IMR-90 (cell line): ENCODE measurements around the gene ZNF445. TPM values are rescaled to one million over a fixed set of nuclear protein-coding genes. Genes with fewer than 3 reads are reported as not detected.

Experiments
- ATAC-seq: fragments of 200-7000 bp; cut with Tn5 transposase; 2 replicates; pipeline ENCODE4 v1.9.1; 2020; ENCODE audit warnings: low read depth, mild to moderate bottlenecking, moderate library complexity
- BruUV-seq: library from RNA; stranded (reverse); fragments of 400-500 nt; replicated peaks from 2 replicates; lab custom pipeline; 2021; lab: Mats Ljungman, UMichigan
- CTCF ChIA-PET: fragments of 300-600 bp; formaldehyde crosslinking; extraction: SDS; loops from one replicate; lab custom pipeline; 2021; ENCODE audit warnings: antibody characterized with exemption; lab: Yijun Ruan, JAX
- POLR2A ChIA-PET: fragments of 300-600 bp; sonication (Branson Sonifier 250); formaldehyde crosslinking; loops from one replicate; lab custom pipeline; 2022; ENCODE audit warnings: antibody characterized with exemption; ENCODE audit not compliant: unreplicated experiment; lab: Charles Lee
- DNase-seq: peaks from one replicate; pipeline ENCODE4 v3.0.0; 2013
- H2AFZ ChIP-seq: replicated peaks from 2 replicates; pipeline ENCODE3; 2013; ENCODE audit warnings: low read length, mild to moderate bottlenecking; ENCODE audit not compliant: poor library complexity
- H2AK5ac ChIP-seq: 2 replicates; pipeline ENCODE4 v1.6.1; 2013; ENCODE audit warnings: low read depth, low read length, inconsistent platforms
- H2AK9ac ChIP-seq: replicated peaks from 2 replicates; pipeline ENCODE3; 2013; ENCODE audit warnings: mild to moderate bottlenecking, low read depth, low read length, moderate library complexity; ENCODE audit not compliant: poor library complexity
- H2BK120ac ChIP-seq: 2 replicates; pipeline ENCODE4 v1.6.1; 2013; ENCODE audit warnings: low read depth, low read length, inconsistent platforms
- H2BK15ac ChIP-seq: 3 replicates; pipeline ENCODE4 v1.6.1; 2013; ENCODE audit warnings: low read depth, low read length, inconsistent platforms
- H2BK20ac ChIP-seq: 2 replicates; pipeline ENCODE4 v1.6.1; 2013; ENCODE audit warnings: low read depth, mild to moderate bottlenecking, inconsistent platforms, low read length, moderate library complexity
- H2BK5ac ChIP-seq: 2 replicates; pipeline ENCODE4 v1.6.1; 2013; ENCODE audit warnings: mild to moderate bottlenecking, low read depth, low read length, inconsistent platforms; ENCODE audit not compliant: poor library complexity, severe bottlenecking
- H3K14ac ChIP-seq: replicated peaks from 2 replicates; pipeline ENCODE4 v1.6.1; 2013; ENCODE audit warnings: low read depth, low read length, inconsistent platforms
- H3K18ac ChIP-seq: 2 replicates; pipeline ENCODE4 v1.6.1; 2013; ENCODE audit warnings: low read depth, low read length, control low read depth
- H3K23ac ChIP-seq: 2 replicates; pipeline ENCODE4 v1.6.1; 2013; ENCODE audit warnings: low read depth, low read length, inconsistent platforms
- H3K27ac ChIP-seq: 2 replicates; pipeline ENCODE4 v1.5.1; 2013; ENCODE audit warnings: mild to moderate bottlenecking, control low read depth, low read length; ENCODE audit not compliant: insufficient read depth
- H3K27me3 ChIP-seq: 2 replicates; pipeline ENCODE4 v1.6.1; 2013; ENCODE audit warnings: low read length; ENCODE audit not compliant: control insufficient read depth, insufficient read depth
- H3K36me3 ChIP-seq: 2 replicates; pipeline ENCODE4 v1.6.1; 2013; ENCODE audit warnings: low read length, mixed read lengths; ENCODE audit not compliant: control insufficient read depth, insufficient read depth
- H3K4ac ChIP-seq: 2 replicates; pipeline ENCODE4 v1.6.1; 2013; ENCODE audit warnings: low read depth, low read length, inconsistent platforms
- H3K4me1 ChIP-seq: 2 replicates; pipeline ENCODE4 v1.6.1; 2013; ENCODE audit warnings: low read length, mixed read lengths; ENCODE audit not compliant: control insufficient read depth, insufficient read depth
- H3K4me2 ChIP-seq: 2 replicates; pipeline ENCODE4 v1.6.1; 2013; ENCODE audit warnings: low read depth, mild to moderate bottlenecking, control low read depth, low read length, moderate library complexity
- H3K4me3 ChIP-seq: 2 replicates; pipeline ENCODE4 v1.5.1; 2013; ENCODE audit warnings: low read depth, mild to moderate bottlenecking, control low read depth, low read length, moderate library complexity; ENCODE audit not compliant: insufficient read depth
- H3K56ac ChIP-seq: 2 replicates; pipeline ENCODE4 v1.6.1; 2013; ENCODE audit warnings: low read length, inconsistent platforms; ENCODE audit not compliant: insufficient read depth; ENCODE audit errors: extremely low read depth
- H3K79me1 ChIP-seq, 2 experiments: 2 replicates each; pipeline ENCODE4 v1.6.1; 2013; ENCODE audit warnings: low read length in 2 of 2, inconsistent platforms in 1 of 2, low read depth in 1 of 2
- H3K9ac ChIP-seq: 2 replicates; pipeline ENCODE4 v1.6.1; 2013; ENCODE audit warnings: low read depth, low read length, control low read depth
- H3K9me1 ChIP-seq: 2 replicates; pipeline ENCODE4 v1.6.1; 2013; ENCODE audit warnings: low read length, inconsistent platforms; ENCODE audit not compliant: insufficient read depth
- H3K9me3 ChIP-seq: 2 replicates; pipeline ENCODE4 v1.6.1; 2013; ENCODE audit warnings: low read length; ENCODE audit not compliant: control insufficient read depth, insufficient read depth
- H4K20me1 ChIP-seq: 2 replicates; pipeline ENCODE4 v1.6.1; 2013; ENCODE audit warnings: low read length, inconsistent platforms; ENCODE audit not compliant: insufficient read depth
- H4K5ac ChIP-seq: 2 replicates; pipeline ENCODE4 v1.6.1; 2013; ENCODE audit warnings: mild to moderate bottlenecking, low read depth, low read length, control low read depth
- H4K8ac ChIP-seq, 2 experiments: 2 replicates each; pipeline ENCODE4 v1.6.1; 2013; ENCODE audit warnings: low read depth in 2 of 2, low read length in 2 of 2, control low read depth in 1 of 2, inconsistent platforms in 1 of 2
- H4K91ac ChIP-seq: 2 replicates; pipeline ENCODE4 v1.6.1; 2013; ENCODE audit warnings: low read depth, low read length, inconsistent platforms; ENCODE audit not compliant: insufficient read depth
- BHLHE40 ChIP-seq: fragments of 150-350 bp; IDR thresholded peaks from 2 replicates; pipeline ENCODE4 v1.6.1; 2016; ENCODE audit warnings: mild to moderate bottlenecking, low read depth, low read length
- CEBPB ChIP-seq: IDR thresholded peaks from 2 replicates; pipeline ENCODE4 v1.6.1; 2012; ENCODE audit warnings: low read depth, low read length, improper control_type of control experiment
- CHD1 ChIP-seq: IDR thresholded peaks from 2 replicates; pipeline ENCODE4 v1.6.1; 2012; ENCODE audit warnings: low read depth, low read length, improper control_type of control experiment
- CTCF ChIP-seq: conservative IDR thresholded peaks from 2 replicates; pipeline ENCODE4 v1.5.1; 2012; ENCODE audit warnings: mild to moderate bottlenecking, low read depth, low read length, improper control_type of control experiment
- FOS ChIP-seq: fragments of 150-350 bp; IDR thresholded peaks from 2 replicates; pipeline ENCODE4 v1.6.1; 2016; ENCODE audit warnings: low read depth, low read length
- MAFK ChIP-seq: IDR thresholded peaks from 2 replicates; pipeline ENCODE4 v1.6.1; 2012; ENCODE audit warnings: low read depth, low read length, improper control_type of control experiment
- MAZ ChIP-seq: IDR thresholded peaks from 2 replicates; pipeline ENCODE4 v1.6.1; 2012; ENCODE audit warnings: low read depth, mild to moderate bottlenecking, low read length, improper control_type of control experiment, moderate library complexity, borderline replicate concordance
- MXI1 ChIP-seq: IDR thresholded peaks from 2 replicates; pipeline ENCODE4 v1.6.1; 2012; ENCODE audit warnings: low read depth, mild to moderate bottlenecking, low read length, moderate library complexity, borderline replicate concordance
- NFE2L2 ChIP-seq: fragments of 150-350 bp; IDR thresholded peaks from 2 replicates; pipeline ENCODE4 v1.6.1; 2016; ENCODE audit warnings: low read depth, mild to moderate bottlenecking, low read length
- POLR2A ChIP-seq: IDR thresholded peaks from 2 replicates; pipeline ENCODE4 v1.6.1; 2012; ENCODE audit warnings: mild to moderate bottlenecking, low read depth, low read length
- RAD21 ChIP-seq: IDR thresholded peaks from 2 replicates; pipeline ENCODE4 v1.6.1; 2012; ENCODE audit warnings: low read length, improper control_type of control experiment
- RCOR1 ChIP-seq: IDR thresholded peaks from 2 replicates; pipeline ENCODE4 v1.6.1; 2012; ENCODE audit warnings: mild to moderate bottlenecking, low read length, improper control_type of control experiment; ENCODE audit not compliant: insufficient replicate concordance
- RFX5 ChIP-seq: IDR thresholded peaks from 2 replicates; pipeline ENCODE4 v1.8.0; 2012; ENCODE audit warnings: low read depth, mild to moderate bottlenecking, low read length, moderate library complexity
- WGBS, 2 experiments: methylation state at CpG; one replicate each; pipeline versions ENCODE4 v1.1.5 to v1.1.7; 2013; ENCODE audit warnings: missing lambda C conversion rate in 2 of 2; ENCODE audit not compliant: insufficient read length in 1 of 2; ENCODE audit errors: extremely low coverage in 2 of 2; 5-methylcytosine and 5-hydroxymethylcytosine counted together
- dilution Hi-C: fragments of 300-500 bp; cut with HindIII; formaldehyde crosslinking; loops from one replicate; pipeline ENCODE4 v1.14.3; 2018; ENCODE audit warnings: low sequenced_read_pairs; ENCODE audit not compliant: unreplicated experiment
- in situ Hi-C: fragments of 300-500 bp; cut with MboI; formaldehyde crosslinking; loops from 3 replicates; pipeline ENCODE4 v1.14.3; 2019; ENCODE audit warnings: low sequenced_read_pairs, inconsistent platforms, mixed read lengths
- intact Hi-C: fragments of 100-400 bp; cut with micrococcal nuclease; formaldehyde crosslinking; loops from 2 replicates; pipeline ENCODE4 v1.10.0; 2022
- polyA plus RNA-seq, 3 experiments: library from polyadenylated mRNA; depleted of rRNA; stranded (reverse); fragments of >200 nt; gene quantifications; 2 replicates each; pipeline ENCODE4 v1.2.3, GENCODE V29; 2012; ENCODE audit warnings: low replicate concordance in 1 of 3
- total RNA-seq: library from RNA; depleted of rRNA; stranded (reverse); fragments of >200 nt; gene quantifications from 2 replicates; pipeline ENCODE4 v1.2.3, GENCODE V29; 2012
- TF ChIP-seq, protein P1 (sequence below): fragments of 150-350 bp; IDR thresholded peaks from 2 replicates; pipeline ENCODE4 v1.6.1; 2017; ENCODE audit warnings: mild to moderate bottlenecking, antibody characterized with exemption, low read length, low read depth
- TF ChIP-seq, protein P2 (sequence below): fragments of 150-350 bp; IDR thresholded peaks from 2 replicates; pipeline ENCODE4 v1.6.1; 2016; ENCODE audit warnings: low read depth, mild to moderate bottlenecking, low read length, moderate library complexity, borderline replicate concordance

The ZNF445 gene
- total and polyA plus RNA-seq, 2 of the 4 experiments (the other 2 are of a cell fraction) = 3.3 to 6.3 TPM

DNA sequence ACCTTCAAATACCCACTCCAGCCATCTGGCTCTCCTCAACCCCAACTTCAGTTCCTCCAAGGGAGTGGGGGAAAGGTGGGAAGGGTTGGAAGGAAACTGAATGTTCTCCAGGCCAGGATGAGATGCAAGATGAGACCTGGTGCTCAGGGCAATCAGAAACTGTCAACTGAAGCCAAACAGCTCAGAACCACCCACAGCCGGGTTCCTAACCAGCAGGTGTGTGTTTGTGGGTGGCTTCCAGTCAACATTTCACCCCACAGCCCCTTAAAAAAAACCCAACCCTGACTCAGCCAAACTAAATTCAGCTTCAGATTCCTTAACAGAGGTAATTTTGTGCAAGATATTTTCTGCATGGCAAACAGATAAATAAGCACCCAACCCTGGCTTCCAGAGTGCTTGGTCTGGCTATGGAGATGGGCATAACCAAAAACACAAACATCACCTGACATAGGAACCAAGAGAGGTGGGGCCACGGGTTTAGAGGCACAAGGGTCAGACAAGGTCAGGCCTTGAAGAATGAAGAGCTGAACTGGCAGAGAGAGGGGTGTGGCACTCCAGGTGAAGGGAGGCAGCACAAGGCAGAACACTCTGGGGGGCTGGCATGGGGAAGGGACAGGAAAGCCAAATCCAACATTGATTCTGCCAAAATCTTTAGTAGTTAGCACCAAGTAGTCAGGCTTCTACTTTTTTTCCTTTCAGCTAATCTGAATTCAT is 34.7 kb downstream of the ZNF445 start:
- Histone ChIP-seq H3K9ac (no peak overlapping the region), H3K36me3 (peaks cover 36% of the 10 kb centered on the region), H2AK5ac (no peak overlapping the region), H2AFZ (no peak overlapping the region), H3K27me3 (no peaks in the 10 kb centered on the region), H3K14ac (no peak overlapping the region), H3K9me3 (peaks cover 12% of the 10 kb centered on the region), H2AK9ac (no peak overlapping the region), H2BK20ac (no peak overlapping the region), H4K5ac (no peak overlapping the region), H3K4ac (no peak overlapping the region), H4K8ac (no peak overlapping the region), H4K20me1 (no peaks in the 10 kb centered on the region), H3K27ac (no peak overlapping the region), H3K4me3 (no peak overlapping the region), H3K56ac (no peak overlapping the region), H2BK15ac (no peak overlapping the region), H3K4me1 (no peaks in the 10 kb centered on the region), H3K23ac (no peak overlapping the region), H3K4me2 (no peak overlapping the region), H4K91ac (no peak overlapping the region), H3K79me1 (peaks cover 0 to 16% of the 10 kb centered on the region in 2 experiments; a peak in 3 of 4 replicates), H2BK120ac (no peak overlapping the region), H2BK5ac (no peak overlapping the region), H3K18ac (no peak overlapping the region), H3K9me1 (peaks cover 8% of the 10 kb centered on the region; the same call in 1 of the 2 replicates)
- in situ Hi-C loops = no loop called here
- no CpG with 5 or more reads among the region's 2 CpGs for WGBS, 2 experiments
- intact Hi-C loops = no loop called here
- DNase-seq (no peak), ATAC-seq (no peak)
- TF ChIP-seq CHD1 (no peak), CEBPB (no peak), RAD21 (no peak), BHLHE40 (no peak), NFE2L2 (no peak), RCOR1 (no peak), MXI1 (no peak), POLR2A (no peak), FOS (no peak), MAZ (no peak), RFX5 (no peak), CTCF (no peak), MAFK (no peak)
- TF ChIP-seq, protein P1, sequence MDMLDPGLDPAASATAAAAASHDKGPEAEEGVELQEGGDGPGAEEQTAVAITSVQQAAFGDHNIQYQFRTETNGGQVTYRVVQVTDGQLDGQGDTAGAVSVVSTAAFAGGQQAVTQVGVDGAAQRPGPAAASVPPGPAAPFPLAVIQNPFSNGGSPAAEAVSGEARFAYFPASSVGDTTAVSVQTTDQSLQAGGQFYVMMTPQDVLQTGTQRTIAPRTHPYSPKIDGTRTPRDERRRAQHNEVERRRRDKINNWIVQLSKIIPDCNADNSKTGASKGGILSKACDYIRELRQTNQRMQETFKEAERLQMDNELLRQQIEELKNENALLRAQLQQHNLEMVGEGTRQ = no peak
- TF ChIP-seq, protein P2, sequence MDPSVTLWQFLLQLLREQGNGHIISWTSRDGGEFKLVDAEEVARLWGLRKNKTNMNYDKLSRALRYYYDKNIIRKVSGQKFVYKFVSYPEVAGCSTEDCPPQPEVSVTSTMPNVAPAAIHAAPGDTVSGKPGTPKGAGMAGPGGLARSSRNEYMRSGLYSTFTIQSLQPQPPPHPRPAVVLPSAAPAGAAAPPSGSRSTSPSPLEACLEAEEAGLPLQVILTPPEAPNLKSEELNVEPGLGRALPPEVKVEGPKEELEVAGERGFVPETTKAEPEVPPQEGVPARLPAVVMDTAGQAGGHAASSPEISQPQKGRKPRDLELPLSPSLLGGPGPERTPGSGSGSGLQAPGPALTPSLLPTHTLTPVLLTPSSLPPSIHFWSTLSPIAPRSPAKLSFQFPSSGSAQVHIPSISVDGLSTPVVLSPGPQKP = no peak
- ChIA-PET CTCF (interaction anchor here (0.6 kb wide), 1 partner anchor 10 kb away, joined by 3 read pairs; no protein-coding TSS in a partner anchor), POLR2A (no interaction called here)
- dilution Hi-C loops = no loop called here
- BruUV-seq = no TSS peak
